Measurements from ENCODE around the gene PHEX.
A peak's percentile ranks its signal among the peaks of the same experiment; 100 is the strongest.

PHEX gene

DNA sequence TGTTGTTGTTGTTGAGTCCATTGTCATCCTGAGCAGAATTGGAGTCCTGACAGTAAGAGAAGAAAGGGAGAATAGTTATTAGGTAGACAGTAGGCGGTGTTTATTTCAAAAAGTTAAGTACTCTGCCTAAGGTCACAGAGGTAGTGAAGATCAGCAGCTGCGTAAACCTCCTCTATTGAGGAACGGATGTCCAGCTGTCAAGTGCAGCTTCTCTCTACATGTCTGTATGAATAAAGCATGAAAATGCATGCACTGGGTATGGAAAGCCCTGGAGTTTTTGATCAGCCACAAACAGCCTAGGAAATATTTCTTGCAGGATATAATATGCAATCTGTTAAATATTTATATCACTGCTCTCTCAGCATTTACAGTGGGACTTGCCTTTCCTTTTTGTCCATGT is 131.2 kb downstream of the PHEX start:
- no peak for DNase-seq

DNA sequence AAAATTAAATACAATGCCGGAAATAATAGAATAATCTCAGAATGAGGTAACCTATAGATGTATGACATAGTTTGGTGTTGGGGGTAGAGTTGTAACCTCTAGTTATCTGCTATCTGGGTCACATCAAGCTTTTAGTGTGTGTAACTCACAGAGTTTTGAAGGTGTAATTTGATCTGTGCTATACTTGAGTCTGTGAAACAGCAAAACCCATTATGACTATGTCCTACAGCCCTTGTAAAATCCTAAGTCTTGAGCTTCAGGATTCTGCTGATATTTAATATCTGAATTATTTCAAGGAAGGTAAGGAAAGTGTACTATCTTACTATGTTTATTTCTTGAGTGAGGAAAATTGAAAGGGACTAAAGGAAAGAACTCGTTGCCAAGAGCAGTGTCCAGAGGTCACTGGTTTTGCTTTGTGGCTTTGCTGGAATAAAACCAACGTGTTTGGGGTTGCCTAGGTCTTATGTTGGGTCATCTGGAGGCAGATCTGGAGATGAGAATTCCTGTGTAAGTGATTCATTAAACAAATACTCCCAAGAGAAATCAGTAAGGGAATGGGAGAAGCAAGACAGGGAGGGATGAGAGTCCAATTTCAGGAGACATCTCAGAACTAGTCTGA is 132.8 kb downstream of the PHEX start:
- no peak for DNase-seq

DNA sequence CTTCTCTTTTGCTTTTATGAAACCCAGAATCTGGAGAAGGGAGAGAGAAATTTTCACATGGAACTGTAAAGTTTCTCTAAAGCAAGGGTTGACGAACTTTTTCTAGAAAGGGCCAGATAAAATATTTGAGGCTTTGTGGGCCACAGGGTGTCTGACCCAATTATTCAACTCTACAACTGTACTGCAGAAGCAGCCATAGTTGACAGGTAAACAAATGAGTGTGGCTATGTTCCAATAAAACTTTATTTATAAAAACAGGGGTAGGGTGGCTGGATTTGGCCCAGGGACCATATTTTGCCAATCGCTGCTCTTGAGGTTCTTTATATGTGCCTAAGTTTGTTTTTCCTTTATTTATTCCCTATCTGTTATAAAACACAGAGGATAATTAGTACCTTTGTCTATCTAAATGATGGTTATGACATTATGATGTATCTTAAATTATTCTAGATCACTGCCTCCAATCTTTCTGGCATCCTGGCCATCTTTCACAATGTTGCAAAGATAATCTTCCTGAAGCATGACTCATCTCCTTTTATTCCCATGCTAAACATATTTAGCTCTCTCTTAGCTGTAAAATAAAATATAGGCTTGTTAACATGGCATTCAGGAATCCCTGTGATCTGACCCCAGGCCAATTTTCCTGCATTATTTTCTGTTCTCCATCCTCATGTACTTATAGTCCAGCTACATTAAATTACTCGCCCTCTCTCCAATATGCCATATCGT is 133.8 kb downstream of the PHEX start:
- DNase-seq = no peak

DNA sequence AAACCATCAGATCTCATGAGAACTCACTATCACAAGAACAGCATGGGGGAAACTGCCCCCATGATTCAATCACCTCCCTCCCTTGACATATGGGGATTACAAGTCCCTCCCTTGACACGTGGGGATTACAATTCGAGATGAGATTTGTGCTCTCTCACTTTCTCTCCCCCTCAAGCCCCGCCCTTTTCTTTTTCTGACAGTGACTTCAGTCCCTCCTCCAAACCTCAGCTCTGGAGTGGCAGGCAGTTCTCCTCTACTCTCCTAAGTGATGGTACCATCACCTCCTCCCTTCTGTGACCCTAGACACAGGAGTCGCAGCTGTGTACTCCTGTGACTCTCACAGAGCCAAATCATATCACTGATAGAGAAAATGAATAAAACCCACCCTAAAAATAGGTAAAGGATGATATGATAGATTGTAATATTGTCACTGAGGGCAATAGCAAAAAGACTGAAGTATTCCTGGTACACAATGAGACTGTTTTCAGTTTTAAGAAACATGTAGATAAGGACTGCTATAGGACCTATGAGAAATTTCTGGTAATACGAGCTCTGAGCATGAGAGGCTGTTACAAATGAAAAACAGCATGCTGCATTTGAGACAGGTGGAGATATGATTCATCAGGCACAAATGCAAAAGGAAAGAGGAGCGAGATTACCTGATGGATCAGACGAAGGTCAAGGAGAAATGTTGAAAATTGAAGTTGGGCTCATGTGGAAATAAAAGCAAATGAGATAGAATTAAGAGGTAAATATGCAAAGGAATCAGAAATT is 139.3 kb downstream of the PHEX start:
- no peak for DNase-seq

DNA sequence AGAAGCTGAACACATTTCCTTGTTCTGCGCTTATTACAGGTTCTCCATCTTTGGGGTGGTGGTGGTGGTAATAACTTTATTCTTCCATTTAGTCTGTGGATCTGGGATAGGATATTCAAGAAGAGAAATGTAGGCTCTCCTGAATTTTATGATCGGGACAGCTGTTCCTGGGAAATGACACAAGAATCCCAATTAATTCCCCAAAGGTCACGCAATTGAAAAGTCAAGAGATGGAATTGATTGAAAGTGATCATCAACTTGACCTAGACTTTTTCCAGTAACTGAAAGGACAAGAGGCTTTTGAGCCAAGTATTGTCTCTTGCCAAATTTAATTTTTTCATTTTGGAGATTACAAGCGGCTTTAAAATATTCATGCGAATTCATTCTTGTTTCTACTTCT is 141.8 kb downstream of the PHEX start:
- DNase-seq = no peak

DNA sequence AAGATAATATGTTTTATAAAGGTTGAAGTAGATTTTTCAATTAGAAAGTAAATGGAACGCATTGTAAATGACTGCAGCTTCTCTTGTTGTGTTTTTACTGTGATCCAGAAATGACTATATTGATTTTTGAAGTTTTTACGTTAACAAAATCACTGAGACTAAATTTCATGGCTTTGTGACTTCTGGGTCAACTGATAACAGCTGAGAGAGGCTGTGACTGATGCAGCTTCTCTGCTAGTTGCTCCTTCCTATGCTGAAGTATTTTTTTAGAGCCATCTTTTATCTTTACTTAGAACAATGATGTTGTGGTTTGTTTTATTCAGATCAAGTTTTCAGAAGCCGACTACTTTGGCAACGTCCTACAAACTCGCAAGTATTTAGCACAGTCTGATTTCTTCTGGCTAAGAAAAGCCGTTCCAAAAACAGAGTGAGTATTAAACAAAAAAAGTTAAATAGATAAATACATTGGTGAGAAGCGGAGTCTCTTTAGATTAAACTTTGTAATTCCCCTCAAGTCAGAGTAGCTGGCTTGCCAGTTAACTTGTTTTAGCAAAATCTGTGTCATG is 145.9 kb downstream of the PHEX start:
- no peak for DNase-seq

DNA sequence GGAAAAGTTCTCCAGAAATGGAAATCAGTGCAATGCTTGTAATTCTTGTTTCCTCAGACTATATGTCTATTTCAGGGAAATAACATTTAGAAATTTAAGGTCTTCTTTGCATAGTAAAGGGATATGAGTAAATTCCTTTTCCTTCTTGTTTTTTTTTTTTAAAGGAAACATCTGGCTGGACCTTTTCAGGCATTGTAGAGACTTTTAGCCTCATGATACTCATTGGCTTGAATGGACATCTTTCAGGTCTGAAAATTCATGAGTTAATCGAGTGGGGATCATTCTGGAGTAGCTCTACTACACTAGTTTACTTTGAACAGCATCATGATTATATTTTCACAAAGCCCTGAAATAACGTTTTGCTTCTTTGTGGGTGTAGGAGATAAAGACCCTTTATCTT is 152.0 kb downstream of the PHEX start:
- DNase-seq = no peak

DNA sequence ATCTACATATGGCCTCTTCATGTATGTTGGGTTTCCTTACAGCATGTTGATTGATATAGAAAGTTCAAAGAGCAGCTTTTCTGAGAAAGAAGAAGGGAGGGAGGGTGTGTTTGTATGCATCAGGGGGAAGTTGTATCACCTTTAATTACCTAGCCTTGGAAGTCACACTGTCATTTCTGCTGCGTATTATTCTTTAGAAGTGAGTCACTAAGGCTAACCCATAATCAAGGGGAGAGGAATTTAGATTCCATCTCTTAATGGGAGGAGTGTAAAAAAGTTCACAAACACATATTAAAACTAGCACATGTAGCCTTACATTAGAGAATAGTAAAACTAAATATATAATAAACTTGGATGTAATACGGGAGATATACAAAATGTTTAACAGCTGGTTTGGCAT is 154.0 kb downstream of the PHEX start:
- no peak for DNase-seq

DNA sequence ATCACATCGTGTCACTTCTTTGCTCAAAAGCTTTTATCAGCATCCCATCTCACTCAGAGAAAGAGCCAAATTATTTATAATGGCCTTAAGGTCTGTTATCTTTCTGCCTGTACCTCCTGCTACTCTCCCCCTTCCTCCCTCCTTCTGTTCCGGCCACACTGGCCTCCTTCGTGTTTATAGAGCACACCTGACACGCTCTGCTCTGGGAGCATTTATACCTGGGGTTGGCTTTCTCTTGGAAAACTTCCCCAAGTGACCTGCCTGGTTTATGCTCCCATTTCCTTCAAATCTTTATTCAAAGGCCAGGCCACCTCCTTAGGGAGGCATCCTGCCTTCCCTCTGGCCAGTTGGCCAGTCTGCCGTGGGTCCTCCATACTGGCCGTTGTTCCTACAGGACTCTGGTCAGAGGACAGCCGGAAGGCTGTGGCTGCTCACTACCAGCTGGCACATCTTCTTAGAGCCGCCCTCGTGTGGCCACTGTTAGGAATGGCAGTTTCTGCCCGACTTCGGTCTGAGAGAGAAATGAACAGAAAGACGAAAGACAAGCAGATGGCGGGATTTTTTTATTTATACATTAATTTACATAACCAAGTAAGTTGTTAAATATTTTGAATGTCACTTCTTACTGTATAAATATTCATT is 160.4 kb downstream of the PHEX start:
- peak; percentile 60 for DNase-seq

DNA sequence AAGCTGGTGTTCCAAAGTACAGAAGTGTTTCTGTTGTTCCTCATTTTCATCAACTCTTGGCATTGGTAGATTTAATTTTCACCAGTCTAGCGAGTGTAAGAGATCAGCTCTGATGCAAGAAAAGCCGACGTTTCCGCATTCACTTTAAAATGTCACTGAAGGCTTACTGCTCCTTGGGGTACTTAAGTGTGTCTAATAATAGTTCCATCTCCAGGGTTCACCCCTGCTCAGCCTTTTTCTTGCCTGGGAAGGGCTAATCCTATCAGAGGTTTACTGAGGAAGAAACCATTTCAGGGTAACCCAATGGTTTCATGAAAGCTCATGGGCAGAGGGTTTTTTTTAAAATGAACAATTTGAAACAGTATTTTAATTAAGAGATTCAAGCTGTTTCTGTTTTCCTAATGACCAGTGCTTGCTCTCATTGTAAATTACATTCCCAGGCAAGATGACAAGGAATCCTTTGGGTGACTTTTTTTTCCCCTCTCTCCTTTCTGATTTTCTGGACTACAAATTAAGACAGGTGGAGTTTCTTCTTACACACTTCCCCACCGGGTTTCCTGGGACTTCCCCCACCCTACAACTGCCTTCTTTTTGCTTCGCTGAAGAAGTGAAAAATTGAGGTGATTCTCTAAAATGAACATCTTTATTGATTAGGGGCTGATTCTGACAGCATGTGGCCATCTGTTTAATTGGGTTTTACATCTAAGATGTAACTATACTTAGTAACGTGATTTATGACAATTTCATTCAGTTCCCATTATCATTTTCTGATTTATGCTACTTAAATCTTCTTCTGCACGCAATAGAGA is 161.9 kb downstream of the PHEX start:
- DNase-seq = no peak

DNA sequence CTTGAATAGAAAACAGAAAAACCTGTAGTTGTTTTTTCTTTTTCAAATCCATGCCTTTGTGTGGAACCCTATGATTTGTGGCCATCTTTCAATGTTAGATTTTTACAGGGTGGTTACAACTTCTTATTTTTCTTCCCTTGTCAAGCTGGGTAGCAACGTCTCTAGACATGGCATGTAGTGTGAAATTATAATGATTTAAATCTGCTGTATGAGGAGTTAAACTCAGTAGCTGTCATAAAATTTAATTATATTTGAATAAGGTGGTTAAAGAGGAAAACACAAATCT is 162.5 kb downstream of the PHEX start:
- no peak for DNase-seq

DNA sequence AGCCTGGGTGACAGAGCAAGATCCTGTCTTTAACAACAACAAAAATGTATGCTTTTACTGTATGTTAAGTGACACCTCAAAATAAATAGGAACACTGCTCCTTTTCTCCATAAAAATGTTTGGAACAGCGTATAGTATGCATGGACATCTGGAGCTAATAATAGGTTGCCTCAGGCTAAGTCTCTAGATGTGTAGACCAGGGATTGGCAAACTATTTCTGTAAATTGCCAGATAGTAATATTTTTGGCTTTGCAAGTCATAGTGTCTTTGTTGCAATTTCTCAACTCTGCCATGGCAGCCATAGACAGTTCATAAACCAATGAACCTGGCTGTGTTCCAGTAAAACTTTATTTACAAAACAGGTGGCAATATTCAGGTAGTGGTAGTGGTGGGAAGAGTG is 164.0 kb downstream of the PHEX start:
- no peak for DNase-seq

DNA sequence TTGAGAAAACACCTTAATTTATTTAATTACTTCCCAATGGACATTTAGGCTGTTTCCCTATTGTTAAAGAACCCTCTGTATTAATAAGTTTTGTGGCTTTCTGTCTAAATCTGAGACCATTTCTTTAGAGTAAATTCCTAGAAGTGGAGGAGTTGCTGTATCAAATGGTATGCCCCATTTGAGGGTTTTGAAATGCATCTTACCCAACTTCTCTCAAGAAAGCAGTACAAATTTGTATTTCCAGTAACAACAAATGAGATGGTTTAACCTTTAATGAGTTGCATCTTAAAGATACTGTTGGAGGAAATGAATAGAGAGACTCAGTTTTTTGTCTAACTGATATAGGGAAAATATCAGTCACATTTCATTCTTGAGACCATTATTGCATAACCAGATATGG is 170.1 kb downstream of the PHEX start:
- no peak for DNase-seq

DNA sequence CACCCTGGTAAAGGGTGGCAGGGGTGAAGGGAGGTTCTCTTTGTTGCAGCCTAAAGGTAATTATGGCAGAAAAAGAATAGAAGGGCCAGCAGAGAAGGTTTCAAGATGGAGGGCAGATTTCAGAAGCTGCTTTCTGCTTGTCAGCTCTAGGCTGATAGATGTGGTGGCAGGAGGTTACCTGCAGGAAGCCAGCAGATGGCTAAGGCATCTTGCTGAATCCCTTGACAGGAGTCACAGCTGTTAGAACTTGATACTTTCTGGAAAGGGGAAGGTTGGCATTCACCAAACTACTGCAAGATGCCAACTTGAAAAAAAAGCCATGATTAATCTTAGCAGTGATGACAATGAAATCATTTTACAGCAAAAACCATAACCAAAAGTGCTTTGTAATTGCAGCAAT is 171.1 kb downstream of the PHEX start:
- DNase-seq = no peak

DNA sequence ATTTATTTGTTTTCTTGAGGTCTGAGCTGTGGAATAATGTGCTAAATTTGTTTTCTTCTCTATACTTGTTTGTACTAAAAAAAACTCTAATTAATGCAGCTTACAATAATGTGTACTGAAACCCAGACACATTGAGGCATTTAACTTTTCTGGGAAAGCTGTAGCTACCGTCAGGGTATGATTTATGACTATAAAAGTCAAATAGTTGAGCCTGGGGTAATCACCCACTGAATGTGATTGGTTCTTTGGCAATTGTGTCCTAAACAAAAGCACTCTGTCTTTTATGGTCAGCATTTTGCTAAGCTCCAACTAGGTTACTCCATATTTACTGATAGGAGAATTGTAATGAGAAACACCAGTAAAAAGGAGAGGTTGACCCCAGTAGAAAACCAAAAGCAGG is 174.7 kb downstream of the PHEX start:
- DNase-seq = no peak

DNA sequence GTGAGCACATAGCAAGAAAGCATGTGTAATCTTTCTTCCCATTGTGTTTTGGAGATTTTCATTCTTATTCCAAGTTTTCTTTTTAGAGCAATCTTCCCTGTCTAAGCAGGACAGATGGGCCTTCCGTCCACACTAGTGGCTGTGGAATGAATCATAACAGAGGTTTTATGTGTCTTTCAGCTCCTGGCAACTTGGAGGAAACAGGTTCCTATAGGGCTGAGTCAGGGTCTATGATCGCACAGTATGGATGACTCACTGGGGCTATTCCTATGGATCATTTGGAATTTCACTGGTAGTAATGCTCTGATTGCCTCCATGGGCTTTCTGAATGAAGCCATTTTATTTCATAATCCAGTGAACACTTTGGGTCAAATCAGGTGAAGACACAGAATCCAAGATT is 188.8 kb downstream of the PHEX start:
- no peak for DNase-seq

DNA sequence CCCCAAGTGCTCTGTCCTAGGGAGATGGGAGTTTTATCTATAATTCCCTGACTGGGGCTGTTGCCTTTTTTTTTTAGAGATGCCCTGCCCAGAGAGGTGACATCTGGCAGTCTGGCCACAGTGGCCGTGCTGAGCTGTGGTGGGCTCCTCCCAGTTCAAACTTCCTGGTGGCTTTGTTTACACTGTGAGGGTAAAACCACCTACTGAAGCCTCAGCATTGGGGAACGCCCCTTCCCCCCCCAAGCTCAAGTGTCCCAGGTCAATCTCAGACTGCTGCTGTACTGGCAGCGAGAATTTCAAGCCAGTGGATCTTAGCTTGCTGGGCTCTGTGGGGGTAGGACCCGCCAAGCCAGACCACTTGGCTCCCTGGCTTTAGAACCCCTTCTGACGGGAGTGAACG is 202.3 kb downstream of the PHEX start:
- no peak for DNase-seq

DNA sequence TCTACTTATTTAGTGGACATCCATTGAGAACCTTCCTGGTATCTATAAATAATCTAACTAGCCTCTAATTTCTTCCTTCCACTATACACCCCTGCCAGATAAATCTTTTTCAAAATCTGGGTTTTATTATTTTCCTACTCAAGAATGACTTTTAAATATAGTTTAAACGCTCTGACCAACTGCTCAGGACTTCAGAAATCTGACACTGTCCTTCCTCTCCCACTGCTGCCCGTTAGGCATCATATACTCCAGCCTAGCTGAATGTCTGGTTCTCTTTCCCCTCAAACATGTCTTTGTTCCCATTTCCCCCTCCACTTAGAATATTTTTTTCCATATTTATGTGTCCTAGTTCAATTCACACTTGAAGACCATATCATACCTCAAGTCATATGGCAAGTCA is 205.4 kb downstream of the PHEX start:
- DNase-seq = no peak

DNA sequence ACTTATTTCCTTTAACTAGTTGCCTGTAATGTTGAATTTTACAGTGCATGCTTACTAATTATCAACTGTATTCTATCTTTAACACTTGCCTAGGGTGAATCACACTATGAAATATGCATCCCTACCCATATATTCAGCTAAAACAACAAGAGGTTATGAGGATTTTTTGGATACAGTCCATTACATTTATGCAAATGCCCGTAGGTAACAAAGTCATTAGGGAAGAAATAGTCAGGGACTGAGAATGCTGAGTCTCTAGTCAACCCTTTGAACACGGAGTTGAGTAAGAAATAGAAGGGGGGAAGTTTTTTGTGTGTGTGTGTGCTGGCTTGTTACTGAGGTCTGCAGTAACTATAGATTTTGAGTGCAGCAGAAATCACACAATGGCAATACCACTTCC is 214.5 kb downstream of the PHEX start:
- no peak for DNase-seq

DNA sequence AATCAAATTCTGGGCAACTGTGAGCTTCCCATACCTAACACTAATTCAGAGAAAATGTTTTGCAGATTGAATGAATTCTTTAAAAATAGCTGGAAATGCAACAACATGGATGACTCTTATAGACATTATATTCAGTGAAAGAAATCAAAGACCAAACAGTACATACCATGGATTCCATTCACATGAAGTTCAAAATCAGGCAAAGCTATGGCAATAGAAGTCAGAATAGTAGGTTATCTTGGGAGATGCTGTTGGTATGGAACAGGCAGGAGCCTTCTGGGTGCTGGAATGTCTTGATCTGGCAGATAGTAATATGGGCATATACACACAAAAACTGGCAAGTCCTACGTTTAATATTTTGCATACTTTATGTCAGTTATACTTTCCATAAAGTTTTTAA is 215.0 kb downstream of the PHEX start:
- DNase-seq = no peak

DNA sequence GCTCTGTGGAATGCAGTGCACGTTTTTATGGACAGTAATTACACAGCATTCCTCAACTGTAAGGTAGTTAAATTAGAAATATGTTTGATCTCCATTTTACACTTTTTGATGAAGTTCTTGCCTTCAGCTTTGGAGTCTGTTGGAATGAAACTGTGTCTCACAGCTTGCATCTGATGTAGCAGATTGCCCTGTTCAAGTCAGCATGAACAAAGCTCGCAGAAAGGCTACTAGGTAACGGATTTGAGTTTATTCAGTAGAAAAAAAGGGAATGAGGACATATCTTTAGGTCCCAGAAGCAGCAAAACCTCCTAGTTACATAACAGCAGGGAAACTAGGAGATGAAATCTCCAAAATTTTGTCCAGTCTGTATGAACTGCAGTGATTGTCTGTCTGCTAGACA is 216.3 kb downstream of the PHEX start:
- DNase-seq = no peak

DNA sequence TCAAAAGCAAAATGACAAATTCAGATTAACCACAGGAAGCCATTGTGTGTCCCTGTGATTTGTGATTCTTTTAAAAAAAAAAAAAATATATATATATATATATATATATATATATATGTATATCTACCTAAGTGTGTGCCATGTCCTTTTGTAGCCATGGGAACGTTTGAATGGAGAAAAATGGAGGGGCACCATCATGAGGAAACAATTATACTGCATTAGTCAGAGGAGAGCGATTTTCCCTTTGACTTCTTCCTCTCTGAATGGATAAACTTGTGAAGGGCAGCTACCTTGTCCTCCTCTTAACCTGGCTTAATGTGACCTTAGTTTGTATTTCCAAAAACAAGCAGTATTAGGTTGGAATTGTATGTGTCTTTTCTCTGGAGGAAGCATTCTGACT is 217.2 kb downstream of the PHEX start:
- DNase-seq = no peak

DNA sequence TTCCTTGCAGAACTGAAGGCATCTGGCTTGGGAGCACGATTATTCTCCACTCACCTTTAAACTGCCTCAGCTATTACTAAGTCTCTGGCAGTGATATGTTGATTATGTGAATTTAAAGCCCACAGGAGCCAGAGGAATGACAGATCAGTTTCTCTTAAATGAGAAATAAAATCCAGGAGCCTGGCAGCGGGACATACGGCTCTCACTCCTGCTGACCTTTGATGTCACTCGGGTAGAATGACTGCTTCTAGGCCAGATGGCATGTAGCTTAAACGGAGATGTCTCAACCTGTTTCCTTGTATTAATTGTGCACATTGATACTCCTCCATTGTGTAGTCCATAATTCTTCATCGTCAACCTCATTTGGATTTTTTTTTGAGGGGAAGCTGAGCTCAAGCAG is 236.6 kb downstream of the PHEX start:
- no peak for DNase-seq

All from stimulated activated CD4-positive, alpha-beta T cell treated with anti-CD3 and anti-CD28 coated beads, Interleukin-15, amount 100 ng/mL, for 24 hours (primary cell).